LNCaP clone FGC (cell line): ENCODE measurements around the gene RHAG.
"Not testable (repeated sequence)": the region's sequence is repeated elsewhere in the genome, so short reads cannot be mapped to it uniquely, and the experiment has no call there.

ENCODE experiments used
- DNase-seq: peaks from one replicate; pipeline ENCODE4 v3.0.0-alpha.2; 2011; ENCODE audit warnings: low read depth
- H3K4me3 ChIP-seq: 2 replicates; pipeline ENCODE4 v1.5.1; 2011; ENCODE audit warnings: mild to moderate bottlenecking, low read depth, low read length, control low read depth
- TF ChIP-seq, protein P1 (sequence below): IDR thresholded peaks from 2 replicates; pipeline ENCODE4 v1.5.1; 2012; ENCODE audit warnings: mild to moderate bottlenecking; ENCODE audit not compliant: control insufficient read depth, insufficient read depth; ENCODE audit errors: extremely low read depth

Gene RHAG

GRCh38 chr6:49606721-49607390 is 29.8 kb downstream of the RHAG start:
- peak; percentile 88 for DNase-seq
- no peak overlapping the region for H3K4me3 ChIP-seq
- TF ChIP-seq, protein P1, sequence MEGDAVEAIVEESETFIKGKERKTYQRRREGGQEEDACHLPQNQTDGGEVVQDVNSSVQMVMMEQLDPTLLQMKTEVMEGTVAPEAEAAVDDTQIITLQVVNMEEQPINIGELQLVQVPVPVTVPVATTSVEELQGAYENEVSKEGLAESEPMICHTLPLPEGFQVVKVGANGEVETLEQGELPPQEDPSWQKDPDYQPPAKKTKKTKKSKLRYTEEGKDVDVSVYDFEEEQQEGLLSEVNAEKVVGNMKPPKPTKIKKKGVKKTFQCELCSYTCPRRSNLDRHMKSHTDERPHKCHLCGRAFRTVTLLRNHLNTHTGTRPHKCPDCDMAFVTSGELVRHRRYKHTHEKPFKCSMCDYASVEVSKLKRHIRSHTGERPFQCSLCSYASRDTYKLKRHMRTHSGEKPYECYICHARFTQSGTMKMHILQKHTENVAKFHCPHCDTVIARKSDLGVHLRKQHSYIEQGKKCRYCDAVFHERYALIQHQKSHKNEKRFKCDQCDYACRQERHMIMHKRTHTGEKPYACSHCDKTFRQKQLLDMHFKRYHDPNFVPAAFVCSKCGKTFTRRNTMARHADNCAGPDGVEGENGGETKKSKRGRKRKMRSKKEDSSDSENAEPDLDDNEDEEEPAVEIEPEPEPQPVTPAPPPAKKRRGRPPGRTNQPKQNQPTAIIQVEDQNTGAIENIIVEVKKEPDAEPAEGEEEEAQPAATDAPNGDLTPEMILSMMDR = peak; percentile 81

DNA sequence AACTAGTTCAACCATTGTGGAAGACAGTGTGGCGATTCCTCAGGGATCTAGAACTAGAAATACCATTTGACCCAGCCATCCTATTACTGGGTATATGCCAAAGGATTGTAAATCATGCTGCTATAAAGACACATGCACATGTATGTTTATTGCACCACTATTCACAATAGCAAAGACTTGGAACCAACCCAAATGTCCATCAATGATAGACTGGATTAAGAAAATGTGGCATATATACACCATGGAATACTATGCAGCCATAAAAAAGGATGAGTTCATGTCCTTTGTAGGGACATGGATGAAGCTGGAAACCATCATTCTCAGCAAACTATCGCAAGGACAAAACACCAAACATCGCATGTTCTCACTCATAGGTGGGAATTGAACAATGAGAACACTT is 32.6 kb downstream of the RHAG start:
- H3K4me3 ChIP-seq, DNase-seq: not testable (repeated sequence)

- DNase-seq, H3K4me3 ChIP-seq: not testable (repeated sequence)
These were observed 49.4 kb downstream of the RHAG start for GRCh38 chr6:49587262-49587661.

- DNase-seq = no peak
- H3K4me3 ChIP-seq = no peak overlapping the region
- TF ChIP-seq, protein P1 = no peak
These were observed 54.1 kb downstream of the RHAG start for GRCh38 chr6:49582529-49582928.

DNA sequence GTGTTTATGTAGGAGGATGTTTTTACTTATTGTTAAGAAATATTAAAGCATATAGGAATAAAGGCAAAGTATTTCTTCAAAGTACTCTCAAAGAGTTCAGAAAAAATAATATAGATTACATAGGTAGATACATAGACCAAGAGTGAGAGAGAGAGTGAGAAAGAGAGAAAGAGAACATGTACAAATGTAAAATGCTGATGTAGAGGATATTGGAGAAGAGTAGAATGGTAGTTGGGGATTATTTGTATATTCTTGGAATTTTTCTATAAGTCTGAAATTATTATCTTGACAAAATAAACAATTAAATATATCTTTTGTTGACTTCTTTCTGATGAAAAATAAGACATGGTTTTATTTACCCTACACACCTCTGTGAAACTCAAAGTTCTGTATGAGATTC is 57.0 kb downstream of the RHAG start:
- DNase-seq = no peak
- no peak overlapping the region for H3K4me3 ChIP-seq
- TF ChIP-seq, protein P1 = no peak

DNA sequence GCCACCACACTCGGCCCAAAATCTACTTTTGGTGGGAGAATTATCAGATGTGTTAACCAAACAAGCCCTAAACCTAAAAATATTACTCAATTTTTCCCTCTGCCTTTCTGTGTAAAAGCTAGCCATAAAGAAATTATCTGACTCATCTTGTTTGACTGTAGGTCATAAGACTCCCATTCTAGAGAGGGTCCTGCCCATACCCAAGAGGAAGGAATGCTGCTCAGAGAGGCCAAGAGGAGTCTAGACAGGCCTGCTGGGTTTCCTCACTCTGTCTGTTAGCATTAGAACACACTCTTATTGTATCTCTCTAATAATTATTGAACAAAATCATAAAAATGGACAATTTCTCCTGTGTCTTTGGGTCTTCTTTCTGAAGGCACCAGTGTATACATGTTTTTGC is 60.0 kb downstream of the RHAG start:
- TF ChIP-seq, protein P1 = no peak
- DNase-seq = no peak
- no peak overlapping the region for H3K4me3 ChIP-seq

DNA sequence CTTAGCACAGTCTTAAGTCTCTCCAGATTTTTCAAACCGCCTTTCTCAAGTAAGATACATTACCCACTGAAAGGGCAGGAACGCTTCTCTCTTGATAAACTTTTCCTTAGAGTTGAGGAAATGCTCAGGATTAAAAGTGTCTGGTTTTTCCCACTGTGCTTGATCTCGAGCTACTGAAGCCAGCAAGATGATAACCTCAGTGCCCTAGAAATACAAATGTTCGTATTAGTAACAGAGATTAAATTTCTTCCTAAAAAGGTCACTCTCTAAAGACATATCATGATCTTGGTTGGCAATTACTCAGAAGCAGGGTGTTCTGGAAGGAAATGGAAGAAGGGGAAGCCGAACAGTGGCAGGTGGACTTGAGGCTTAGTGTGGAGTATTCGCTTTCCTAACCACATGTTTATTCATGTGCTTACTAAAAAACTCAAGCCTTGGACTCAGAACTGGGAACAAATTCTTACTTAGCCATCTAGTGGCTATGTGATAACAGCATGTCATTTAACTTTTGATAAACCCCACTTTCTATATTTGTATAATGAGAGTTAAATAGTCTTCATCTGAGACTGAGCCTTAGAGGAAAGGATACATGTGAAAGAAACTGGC is 66.1 kb downstream of the RHAG start:
- TF ChIP-seq, protein P1 = peak; percentile 31
- DNase-seq = peak; percentile 14
- H3K4me3 ChIP-seq = no peak overlapping the region

- DNase-seq = no peak
- TF ChIP-seq, protein P1 = no peak
- H3K4me3 ChIP-seq = no peak overlapping the region
These were observed 70.8 kb downstream of the RHAG start for GRCh38 chr6:49565855-49566254.
